OCI-LY7 (cell line): ENCODE results near the gene STS. TPM values are rescaled to one million over a fixed set of nuclear protein-coding genes. Genes with fewer than 3 reads are reported as not detected.

Experiments used
- BruUV-seq: library from RNA; stranded (reverse); fragments of 400-500 nt; replicated peaks from 2 replicates; lab custom pipeline; 2021; lab: Mats Ljungman, UMichigan
- CTCF ChIA-PET: fragments of 300-600 bp; sonication (Branson Sonifier 250); formaldehyde crosslinking; loops from one replicate; lab custom pipeline; 2022; ENCODE audit warnings: antibody characterized with exemption; ENCODE audit not compliant: unreplicated experiment; lab: Charles Lee
- POLR2A ChIA-PET: fragments of 300-600 bp; sonication (Branson Sonifier 250); formaldehyde crosslinking; loops from one replicate; lab custom pipeline; 2022; ENCODE audit warnings: antibody characterized with exemption; lab: Charles Lee
- DNase-seq: peaks from one replicate; pipeline ENCODE4 v3.0.0-alpha.2; 2015; ENCODE audit warnings: low spot score
- H2AFZ ChIP-seq: fragments of 200-600 bp; sonication (generic), shearing (Covaris generic); 2 replicates; pipeline ENCODE4 v1.6.1; 2014; ENCODE audit warnings: mild to moderate bottlenecking, antibody characterized with exemption, low read length, moderate library complexity
- H3K27ac ChIP-seq: fragments of 200-600 bp; sonication (generic); 2 replicates; pipeline ENCODE4 v1.5.1; 2014; ENCODE audit warnings: mixed run types, low read depth, mild to moderate bottlenecking, moderate library complexity, low read length, inconsistent platforms; ENCODE audit not compliant: poor library complexity, severe bottlenecking
- H3K36me3 ChIP-seq: fragments of 200-600 bp; sonication (generic); 2 replicates; pipeline ENCODE4 v1.6.1; 2014; ENCODE audit warnings: mild to moderate bottlenecking, antibody characterized with exemption, low read length, moderate library complexity, mixed read lengths; ENCODE audit not compliant: insufficient read depth
- H3K4me1 ChIP-seq: fragments of 200-600 bp; sonication (generic); 2 replicates; pipeline ENCODE4 v1.5.1; 2014; ENCODE audit warnings: mild to moderate bottlenecking, low read length; ENCODE audit not compliant: insufficient read depth, poor library complexity, severe bottlenecking
- H3K4me2 ChIP-seq: fragments of 200-600 bp; sonication (generic); 2 replicates; pipeline ENCODE4 v1.6.1; 2014; ENCODE audit warnings: mild to moderate bottlenecking, low read length
- H3K4me3 ChIP-seq: fragments of 200-600 bp; sonication (generic); 2 replicates; pipeline ENCODE4 v1.5.1; 2014; ENCODE audit warnings: mild to moderate bottlenecking, low read depth, low read length; ENCODE audit not compliant: poor library complexity, severe bottlenecking
- H3K79me2 ChIP-seq: fragments of 200-600 bp; sonication (generic); 2 replicates; pipeline ENCODE4 v1.6.1; 2016; ENCODE audit warnings: low read depth, mild to moderate bottlenecking, low read length, moderate library complexity, mixed read lengths; ENCODE audit not compliant: insufficient read depth
- H3K9me2 ChIP-seq: fragments of 200-600 bp; sonication (generic); 2 replicates; pipeline ENCODE4 v1.6.1; 2016; ENCODE audit warnings: mild to moderate bottlenecking, low read length, mixed read lengths; ENCODE audit not compliant: insufficient read depth
- H3K9me3 ChIP-seq: fragments of 200-600 bp; sonication (generic); 2 replicates; pipeline ENCODE4 v1.6.1; 2014; ENCODE audit warnings: mild to moderate bottlenecking, mixed run types, low read length, mixed read lengths
- H4K20me1 ChIP-seq: fragments of 200-600 bp; sonication (generic); 2 replicates; pipeline ENCODE4 v1.6.1; 2014; ENCODE audit warnings: mild to moderate bottlenecking, antibody characterized with exemption, low read length, moderate library complexity, mixed read lengths; ENCODE audit not compliant: insufficient read depth
- CTCF ChIP-seq: fragments of 200-600 bp; sonication (generic); conservative IDR thresholded peaks from 2 replicates; pipeline ENCODE4 v1.5.1; 2014; ENCODE audit warnings: mild to moderate bottlenecking, antibody characterized with exemption, low read length, moderate library complexity, mixed read lengths
- EZH2phosphoT487 ChIP-seq: fragments of 200-600 bp; sonication (generic); IDR thresholded peaks from 2 replicates; pipeline ENCODE4 v1.6.1; 2018; ENCODE audit warnings: low read depth, borderline replicate concordance, mild to moderate bottlenecking, mixed run types, antibody characterized with exemption, low read length, moderate library complexity, mixed read lengths
- intact Hi-C: fragments of 100-400 bp; cut with micrococcal nuclease; formaldehyde crosslinking; loops from one replicate; pipeline ENCODE4 v1.10.0; 2022; ENCODE audit not compliant: unreplicated experiment
- total RNA-seq, 2 experiments: library from RNA; depleted of rRNA in 1 of 2; stranded (reverse); fragments of >200 nt in 1 of 2; shearing (Covaris generic) in 1 of 2; gene quantifications; 2 replicates each; pipeline ENCODE4 v1.2.3, GENCODE V29; 2014 to 2022

Gene STS
- total RNA-seq, 2 experiments from 2014 or later: 16.3 to 40.3 TPM

GRCh38 chrX:7133050-7133440 lies 14.5 kb upstream of the STS start:
- ChIA-PET CTCF (interaction anchor here (0.9 to 2.0 kb wide), 3 partner anchors 11 to 18 kb away, joined by 3 to 6 read pairs (median 4); partner anchors contain the start of gene STS), POLR2A (interaction anchor here (0.5 to 5.0 kb wide), 6 partner anchors 11 to 132 kb away, joined by 3 to 38 read pairs (median 4); partner anchors contain the start of gene PUDP)
- Histone ChIP-seq H2AFZ (peak overlapping the region; percentile 12; the same call in 1 of the 2 replicates), H3K36me3 (peaks cover 22% of the 10 kb centered on the region), H3K9me3 (no peaks in the 10 kb centered on the region), H3K4me3 (peak overlapping the region; percentile 50), H3K79me2 (peaks cover 54% of the 10 kb centered on the region), H3K4me1 (peaks cover 50% of the 10 kb centered on the region), H3K27ac (peak overlapping the region; percentile 84), H3K9me2 (no peaks in the 10 kb centered on the region), H3K4me2 (peak overlapping the region; percentile 73), H4K20me1 (no peaks in the 10 kb centered on the region)
- DNase-seq: no peak
- no peak for TF ChIP-seq CTCF
- no TSS peak for BruUV-seq
- intact Hi-C loops: loop anchor here (5.0 kb wide), 1 partner anchor 89 kb away; no protein-coding TSS in a partner anchor

DNA sequence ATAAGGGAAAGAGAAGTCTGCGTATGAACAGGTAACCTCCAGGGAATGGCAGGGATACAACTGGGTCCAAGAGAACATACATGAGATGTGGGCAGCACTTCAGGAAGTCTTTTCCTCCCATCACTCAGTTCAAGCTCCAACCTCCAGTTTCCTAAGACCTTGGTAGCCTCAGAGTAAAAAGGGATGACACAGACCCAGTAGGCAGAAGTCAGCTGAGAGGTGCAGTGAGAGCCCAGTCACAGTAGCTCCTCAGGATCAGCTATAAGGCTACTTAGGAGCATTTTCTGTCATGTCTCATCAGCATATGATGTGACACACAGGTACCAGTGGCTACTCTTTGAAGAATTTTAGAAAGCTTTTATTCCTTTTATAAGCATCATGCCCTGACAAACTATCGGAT lies 12.5 kb upstream of the STS start:
- Histone ChIP-seq H2AFZ (no peak overlapping the region), H3K9me3 (no peaks in the 10 kb centered on the region), H3K27ac (peak overlapping the region; percentile 84), H3K4me1 (peaks cover 50% of the 10 kb centered on the region), H3K4me3 (no peak overlapping the region), H3K36me3 (peaks cover 26% of the 10 kb centered on the region), H3K79me2 (peaks cover 58% of the 10 kb centered on the region), H4K20me1 (no peaks in the 10 kb centered on the region), H3K4me2 (peak overlapping the region; percentile 73), H3K9me2 (no peaks in the 10 kb centered on the region)
- no TSS peak for BruUV-seq
- intact Hi-C loops: loop anchor here (5.0 kb wide), 1 partner anchor 87 kb away; no protein-coding TSS in a partner anchor
- ChIA-PET CTCF (interaction anchor here (1.3 to 2.0 kb wide), 2 partner anchors 12 to 44 kb away, joined by 3 to 6 read pairs; partner anchors contain the start of gene STS), POLR2A (interaction anchor here (0.9 to 5.0 kb wide), 8 partner anchors 10 to 90 kb away, joined by 4 to 38 read pairs (median 5); partner anchors contain the start of gene PUDP)
- DNase-seq: no peak
- TF ChIP-seq EZH2phosphoT487: no peak
- no peak for TF ChIP-seq CTCF
